DND-41 (cell line): Measurements from ENCODE around the gene NTSR1.

Source experiments
- EZH2 ChIP-seq: IDR thresholded peaks from 3 replicates; pipeline ENCODE4 v1.6.1; 2012; ENCODE audit warnings: borderline replicate concordance, low read depth, mild to moderate bottlenecking, moderate library complexity, low read length, inconsistent platforms; ENCODE audit not compliant: severe bottlenecking
- TF ChIP-seq, protein P1 (sequence below): IDR thresholded peaks from 2 replicates; pipeline ENCODE4 v1.5.1; 2012; ENCODE audit warnings: borderline replicate concordance, low read length, moderate library complexity, mild to moderate bottlenecking; ENCODE audit not compliant: poor library complexity, severe bottlenecking; ENCODE audit errors: extremely low read depth

DNA sequence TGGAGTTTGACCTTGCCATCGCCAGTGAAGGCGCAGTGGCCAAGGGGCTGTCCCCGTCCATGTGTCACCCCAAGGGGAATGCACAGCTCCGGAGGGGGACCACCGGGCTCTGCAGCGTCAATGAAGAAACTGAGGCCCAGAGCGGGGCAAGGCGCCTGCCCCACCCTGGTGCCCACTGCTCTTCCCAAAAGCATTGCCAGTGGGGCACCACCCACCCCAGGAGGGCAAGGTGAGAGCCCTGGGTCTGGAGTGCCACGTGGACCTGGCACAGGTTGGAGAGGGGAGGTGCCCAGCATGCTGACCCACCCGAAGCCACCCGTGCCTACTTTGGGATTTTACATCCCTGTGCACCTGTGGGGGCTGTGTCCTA lies 8.3 kb downstream of the NTSR1 start:
- TF ChIP-seq, protein P1, sequence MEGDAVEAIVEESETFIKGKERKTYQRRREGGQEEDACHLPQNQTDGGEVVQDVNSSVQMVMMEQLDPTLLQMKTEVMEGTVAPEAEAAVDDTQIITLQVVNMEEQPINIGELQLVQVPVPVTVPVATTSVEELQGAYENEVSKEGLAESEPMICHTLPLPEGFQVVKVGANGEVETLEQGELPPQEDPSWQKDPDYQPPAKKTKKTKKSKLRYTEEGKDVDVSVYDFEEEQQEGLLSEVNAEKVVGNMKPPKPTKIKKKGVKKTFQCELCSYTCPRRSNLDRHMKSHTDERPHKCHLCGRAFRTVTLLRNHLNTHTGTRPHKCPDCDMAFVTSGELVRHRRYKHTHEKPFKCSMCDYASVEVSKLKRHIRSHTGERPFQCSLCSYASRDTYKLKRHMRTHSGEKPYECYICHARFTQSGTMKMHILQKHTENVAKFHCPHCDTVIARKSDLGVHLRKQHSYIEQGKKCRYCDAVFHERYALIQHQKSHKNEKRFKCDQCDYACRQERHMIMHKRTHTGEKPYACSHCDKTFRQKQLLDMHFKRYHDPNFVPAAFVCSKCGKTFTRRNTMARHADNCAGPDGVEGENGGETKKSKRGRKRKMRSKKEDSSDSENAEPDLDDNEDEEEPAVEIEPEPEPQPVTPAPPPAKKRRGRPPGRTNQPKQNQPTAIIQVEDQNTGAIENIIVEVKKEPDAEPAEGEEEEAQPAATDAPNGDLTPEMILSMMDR: no peak
- no peak for TF ChIP-seq EZH2
